GM12865 (cell line): ENCODE results near the gene TMEM208.

Source experiments
- DNase-seq: peaks from one replicate; pipeline ENCODE4 v3.0.0; 2010; ENCODE audit warnings: low read depth
- H3K4me3 ChIP-seq: 2 replicates; pipeline ENCODE4 v1.5.1; 2011; ENCODE audit warnings: mild to moderate bottlenecking, low read depth, low read length, control low read depth
- TF ChIP-seq, protein P1 (sequence below): IDR thresholded peaks from 2 replicates; pipeline ENCODE4 v1.5.1; 2011; ENCODE audit warnings: low read length, control low read depth, low read depth, inconsistent platforms; ENCODE audit not compliant: insufficient read depth; ENCODE audit errors: missing control alignments

The TMEM208 gene

DNA sequence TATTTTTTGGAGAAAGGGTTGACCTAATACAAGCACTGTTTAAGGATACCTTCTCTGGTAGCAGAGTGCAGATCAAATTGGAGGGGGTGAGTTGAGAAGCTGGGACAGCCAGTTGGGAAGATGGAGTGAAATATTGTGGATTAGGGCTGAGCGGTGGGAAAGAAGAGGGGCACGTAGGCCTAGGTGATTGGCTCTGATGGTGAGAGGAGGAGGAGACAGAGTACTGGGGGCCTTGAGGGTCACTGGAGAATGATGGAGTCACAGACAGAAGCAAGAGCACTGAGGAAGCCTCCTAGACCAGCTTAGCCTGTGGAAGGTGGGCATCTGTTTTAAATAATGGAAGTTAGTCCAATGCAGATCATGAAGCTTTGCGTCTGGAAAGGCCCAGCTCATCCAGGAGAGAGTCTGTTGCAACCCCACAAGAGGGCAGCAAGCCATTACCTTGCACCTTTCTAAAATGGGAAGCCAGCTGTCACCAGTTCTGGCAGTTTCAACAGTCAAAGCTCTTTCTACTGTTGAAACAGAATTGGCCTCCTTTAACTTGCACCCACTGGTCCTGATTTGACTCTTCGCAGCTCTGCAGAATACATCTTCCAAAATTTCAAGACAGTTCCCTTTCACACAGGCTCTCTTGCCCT is 33.6 kb downstream of the TMEM208 start:
- H3K4me3 ChIP-seq, result no peak overlapping the region
- TF ChIP-seq, protein P1, sequence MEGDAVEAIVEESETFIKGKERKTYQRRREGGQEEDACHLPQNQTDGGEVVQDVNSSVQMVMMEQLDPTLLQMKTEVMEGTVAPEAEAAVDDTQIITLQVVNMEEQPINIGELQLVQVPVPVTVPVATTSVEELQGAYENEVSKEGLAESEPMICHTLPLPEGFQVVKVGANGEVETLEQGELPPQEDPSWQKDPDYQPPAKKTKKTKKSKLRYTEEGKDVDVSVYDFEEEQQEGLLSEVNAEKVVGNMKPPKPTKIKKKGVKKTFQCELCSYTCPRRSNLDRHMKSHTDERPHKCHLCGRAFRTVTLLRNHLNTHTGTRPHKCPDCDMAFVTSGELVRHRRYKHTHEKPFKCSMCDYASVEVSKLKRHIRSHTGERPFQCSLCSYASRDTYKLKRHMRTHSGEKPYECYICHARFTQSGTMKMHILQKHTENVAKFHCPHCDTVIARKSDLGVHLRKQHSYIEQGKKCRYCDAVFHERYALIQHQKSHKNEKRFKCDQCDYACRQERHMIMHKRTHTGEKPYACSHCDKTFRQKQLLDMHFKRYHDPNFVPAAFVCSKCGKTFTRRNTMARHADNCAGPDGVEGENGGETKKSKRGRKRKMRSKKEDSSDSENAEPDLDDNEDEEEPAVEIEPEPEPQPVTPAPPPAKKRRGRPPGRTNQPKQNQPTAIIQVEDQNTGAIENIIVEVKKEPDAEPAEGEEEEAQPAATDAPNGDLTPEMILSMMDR, result peak; percentile 62
- peak; percentile 70 for DNase-seq

DNA sequence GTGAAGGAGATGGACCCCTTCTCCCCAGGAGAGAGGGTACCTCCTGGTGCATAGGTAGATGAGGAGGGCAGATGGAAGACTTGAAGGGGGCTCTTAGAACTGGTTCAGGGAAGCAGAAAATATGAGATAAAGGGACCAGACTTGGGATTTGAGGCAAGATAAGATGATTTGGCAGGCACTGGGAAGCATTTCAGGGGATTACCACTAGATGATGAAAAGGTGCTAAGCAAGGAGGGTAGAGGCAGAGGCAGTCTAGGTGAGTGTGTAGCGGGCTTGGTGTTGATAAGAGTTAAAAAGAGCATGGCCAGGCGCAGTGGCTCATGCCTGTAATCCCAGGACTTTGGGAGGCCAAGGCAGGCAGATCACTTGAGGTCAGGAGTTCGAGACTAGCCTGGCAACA is 36.3 kb downstream of the TMEM208 start:
- DNase-seq, result no peak
- no peak overlapping the region for H3K4me3 ChIP-seq
- TF ChIP-seq, protein P1, result no peak

DNA sequence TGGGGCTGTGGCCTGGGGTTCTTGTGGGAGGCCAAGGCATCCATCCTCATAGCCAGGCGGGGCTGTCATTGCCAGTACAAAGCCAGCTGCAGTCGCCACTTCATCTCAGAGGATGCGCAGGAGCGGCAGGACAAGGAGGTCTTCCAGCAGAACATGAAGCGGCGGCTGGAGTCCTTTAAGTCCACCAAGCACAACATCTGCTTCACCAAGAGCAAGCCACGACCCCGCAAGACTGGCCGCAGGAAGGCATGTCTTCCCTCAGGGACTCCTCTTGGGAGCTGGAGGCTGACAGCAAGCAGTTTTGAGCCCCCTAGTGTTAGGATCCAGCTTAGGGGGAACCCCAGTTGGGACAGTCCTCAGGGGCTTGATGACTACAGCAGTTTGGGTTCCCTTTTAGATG is 37.3 kb downstream of the TMEM208 start:
- DNase-seq, result no peak
- no peak overlapping the region for H3K4me3 ChIP-seq
- TF ChIP-seq, protein P1, result peak; percentile 17

DNA sequence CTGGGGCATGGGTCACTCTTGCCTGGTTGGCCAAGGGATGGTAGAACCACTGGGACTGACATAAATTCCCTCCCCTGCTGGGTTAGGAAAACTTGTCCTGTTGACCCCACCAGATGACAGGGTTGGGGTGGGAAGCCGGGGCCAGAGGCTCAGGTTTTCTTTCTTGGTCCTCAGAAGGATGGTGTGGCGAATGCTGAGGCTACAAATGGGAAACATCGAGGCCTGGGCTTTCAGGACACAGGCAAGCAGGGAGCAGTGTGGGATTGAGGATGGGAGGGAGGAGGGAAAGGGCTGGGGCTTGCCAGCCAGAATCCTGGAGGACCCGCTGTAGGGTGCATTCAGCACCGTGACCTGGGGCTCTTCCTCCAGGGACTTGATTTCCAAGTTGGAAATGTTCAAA is 37.9 kb downstream of the TMEM208 start:
- TF ChIP-seq, protein P1, result no peak
- no peak overlapping the region for H3K4me3 ChIP-seq
- no peak for DNase-seq

DNA sequence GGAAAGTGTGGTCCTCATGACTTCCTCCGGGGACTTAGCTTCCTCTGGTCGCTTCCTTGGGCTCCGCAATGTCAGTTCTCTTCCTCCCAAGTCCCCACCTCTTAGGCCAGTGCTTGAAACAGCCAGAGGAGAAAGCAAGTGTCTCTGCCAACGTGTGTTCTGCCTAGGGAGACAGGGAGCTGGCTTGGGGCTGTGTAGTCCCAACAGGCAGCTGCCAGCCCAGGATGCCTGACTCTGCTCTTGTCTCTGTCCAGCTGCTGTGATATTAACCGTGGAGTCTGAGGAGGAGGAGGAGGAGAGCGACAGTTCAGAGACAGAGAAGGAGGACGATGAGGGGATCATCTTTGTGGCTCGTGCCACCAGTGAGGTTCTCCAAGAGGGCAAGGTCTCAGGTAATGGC is 38.9 kb downstream of the TMEM208 start:
- no peak for DNase-seq
- TF ChIP-seq, protein P1, result no peak
- no peak overlapping the region for H3K4me3 ChIP-seq

DNA sequence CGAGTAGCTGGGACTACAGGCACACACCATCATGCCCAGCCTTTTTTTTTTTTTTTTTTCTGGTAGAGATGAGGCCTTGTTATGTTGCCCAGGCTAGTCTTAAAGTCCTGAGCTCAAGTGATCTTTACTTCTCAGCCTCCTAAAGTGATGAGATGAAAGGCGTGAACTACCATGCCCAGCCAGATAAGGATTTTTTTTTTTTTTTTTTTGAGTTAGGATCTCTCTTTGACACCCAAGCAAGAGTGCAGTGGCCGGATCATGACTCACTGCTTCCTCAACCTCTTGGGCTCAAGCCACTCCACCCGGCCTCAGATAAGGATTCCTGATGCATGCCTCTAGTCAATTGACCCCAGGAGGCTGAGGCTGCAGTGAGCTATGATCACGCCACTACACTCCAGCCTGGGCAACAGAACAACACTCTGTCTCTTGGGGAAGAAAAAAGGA is 41.2 kb downstream of the TMEM208 start:
- no peak for DNase-seq
- TF ChIP-seq, protein P1, result no peak
- H3K4me3 ChIP-seq, result no peak overlapping the region

DNA sequence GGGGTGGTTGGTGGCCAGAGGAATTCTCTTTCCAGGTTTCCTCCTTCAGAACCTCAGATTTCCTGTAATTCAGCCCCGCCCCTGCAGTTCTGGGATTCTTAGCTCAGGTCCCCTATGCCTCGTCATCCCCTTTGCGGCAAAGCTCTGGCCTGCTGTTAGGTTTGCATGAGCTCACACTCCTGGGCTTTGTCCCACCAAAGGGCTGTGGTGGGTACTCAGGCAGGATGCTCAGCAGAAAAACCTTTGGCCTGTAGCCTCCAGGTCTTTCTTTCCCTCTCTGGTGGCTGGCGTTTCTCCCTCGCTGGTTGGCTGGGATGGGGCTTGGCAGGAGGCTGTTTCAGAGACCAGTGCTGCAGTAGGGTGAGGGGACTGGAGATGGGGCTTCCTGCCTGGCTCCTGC is 42.8 kb downstream of the TMEM208 start:
- DNase-seq, result no peak
- no peak overlapping the region for H3K4me3 ChIP-seq
- TF ChIP-seq, protein P1, result no peak
